GM19324 (cell line): Measurements from ENCODE around the gene ACTA2.

Experiments
- ATAC-seq: cut with Tn5 transposase; IDR thresholded peaks from one replicate; pipeline ENCODE4 v1.9.1; 2021; ENCODE audit warnings: mild to moderate bottlenecking, moderate library complexity; ENCODE audit not compliant: unreplicated experiment, low FRiP score

Gene ACTA2

GRCh38 chr10:88896994-88897853 lies 55.3 kb downstream of the ACTA2 start:
- ATAC-seq, result no peak

- no peak for ATAC-seq
These were observed 56.1 kb downstream of the ACTA2 start for GRCh38 chr10:88896372-88896993.

GRCh38 chr10:88895250-88895649 lies 57.3 kb downstream of the ACTA2 start:
- ATAC-seq, result no peak

GRCh38 chr10:88893611-88894010 lies 59.0 kb downstream of the ACTA2 start:
- no peak for ATAC-seq

- ATAC-seq, result no peak
These were observed 60.2 kb downstream of the ACTA2 start for GRCh38 chr10:88892222-88892967.

GRCh38 chr10:88890681-88891381 lies 61.7 kb downstream of the ACTA2 start:
- ATAC-seq, result no peak

GRCh38 chr10:88889559-88890337 lies 62.8 kb downstream of the ACTA2 start:
- ATAC-seq, result peak; percentile 79

GRCh38 chr10:88888810-88889445 lies 63.6 kb downstream of the ACTA2 start:
- no peak for ATAC-seq

- ATAC-seq, result no peak
These were observed 66.0 kb downstream of the ACTA2 start for GRCh38 chr10:88886557-88886956.
